C4-2B (cell line): ENCODE measurements around the gene GNG4.

Experiments used
- CTCF ChIP-seq: fragments of 450-650 bp; conservative IDR thresholded peaks from 2 replicates; pipeline ENCODE4 v1.5.1; 2017; ENCODE audit warnings: mild to moderate bottlenecking
- ZFX ChIP-seq: fragments of 450-650 bp; IDR thresholded peaks from 2 replicates; pipeline ENCODE4 v1.6.1; 2017

- TF ChIP-seq CTCF, result no peak
- TF ChIP-seq ZFX, result no peak
These were observed 971 bp upstream of the GNG4 start for GRCh38 chr1:235650341-235651169.
